GM21526 (cell line): ENCODE results near the gene SMYD3.

Experiments
- ATAC-seq: cut with Tn5 transposase; IDR thresholded peaks from one replicate; pipeline ENCODE4 v1.9.1; 2021; ENCODE audit warnings: moderate library complexity; ENCODE audit not compliant: unreplicated experiment, low FRiP score

Gene SMYD3

GRCh38 chr1:246195296-246195695 is 311.8 kb downstream of the SMYD3 start:
- ATAC-seq = no peak

- ATAC-seq = no peak
Measured at GRCh38 chr1:246193537-246193936, 313.5 kb downstream of the SMYD3 start.

GRCh38 chr1:246189126-246189525 is 318.0 kb downstream of the SMYD3 start:
- no peak for ATAC-seq

GRCh38 chr1:246187834-246188372 is 319.2 kb downstream of the SMYD3 start:
- ATAC-seq = no peak

- no peak for ATAC-seq
Measured at GRCh38 chr1:246184503-246184902, 322.6 kb downstream of the SMYD3 start.

GRCh38 chr1:246182149-246182851 is 324.8 kb downstream of the SMYD3 start:
- ATAC-seq = no peak

- ATAC-seq = no peak
Measured at GRCh38 chr1:246181241-246181640, 325.8 kb downstream of the SMYD3 start.

GRCh38 chr1:246179401-246179800 is 327.7 kb downstream of the SMYD3 start:
- ATAC-seq = no peak

GRCh38 chr1:246178717-246179311 is 328.3 kb downstream of the SMYD3 start:
- ATAC-seq = no peak

- no peak for ATAC-seq
Measured at GRCh38 chr1:246176126-246177024, 330.7 kb downstream of the SMYD3 start.

GRCh38 chr1:246170574-246171261 is 336.4 kb downstream of the SMYD3 start:
- ATAC-seq = peak; percentile 91

- no peak for ATAC-seq
Measured at GRCh38 chr1:246169486-246169885, 337.6 kb downstream of the SMYD3 start.

GRCh38 chr1:246169019-246169418 is 338.1 kb downstream of the SMYD3 start:
- no peak for ATAC-seq

- no peak for ATAC-seq
Measured at GRCh38 chr1:246166841-246167240, 340.2 kb downstream of the SMYD3 start.

- no peak for ATAC-seq
Measured at GRCh38 chr1:246165826-246166709, 341.0 kb downstream of the SMYD3 start.

- no peak for ATAC-seq
Measured at GRCh38 chr1:246164764-246165163, 342.3 kb downstream of the SMYD3 start.

- no peak for ATAC-seq
Measured at GRCh38 chr1:246162560-246162959, 344.5 kb downstream of the SMYD3 start.

- no peak for ATAC-seq
Measured at GRCh38 chr1:246161626-246162025, 345.5 kb downstream of the SMYD3 start.

GRCh38 chr1:246160905-246161304 is 346.2 kb downstream of the SMYD3 start:
- no peak for ATAC-seq

- no peak for ATAC-seq
Measured at GRCh38 chr1:246160374-246160773, 346.7 kb downstream of the SMYD3 start.
